HG03457 (cell line): ENCODE measurements around the gene MATN4.

Source experiments
- ATAC-seq: cut with Tn5 transposase; IDR thresholded peaks from one replicate; pipeline ENCODE4 v1.9.1; 2021; ENCODE audit warnings: moderate number of reproducible peaks; ENCODE audit not compliant: unreplicated experiment

The MATN4 gene

GRCh38 chr20:45316150-45317080 is 8.3 kb upstream of the MATN4 start:
- no peak for ATAC-seq

GRCh38 chr20:45315672-45316071 is 7.6 kb upstream of the MATN4 start:
- ATAC-seq: no peak

- ATAC-seq: no peak
These were observed 5.8 kb upstream of the MATN4 start for GRCh38 chr20:45313943-45314342.

GRCh38 chr20:45313065-45313695 is 5.1 kb upstream of the MATN4 start:
- ATAC-seq: no peak

- no peak for ATAC-seq
These were observed 4.1 kb upstream of the MATN4 start for GRCh38 chr20:45312241-45312640.

- ATAC-seq: no peak
These were observed 3.6 kb upstream of the MATN4 start for GRCh38 chr20:45311589-45312211.

- no peak for ATAC-seq
These were observed 976 bp upstream of the MATN4 start for GRCh38 chr20:45309075-45309474.

- no peak for ATAC-seq
These were observed 941 bp downstream of the MATN4 start for GRCh38 chr20:45307076-45307640.

- ATAC-seq: no peak
These were observed 1.6 kb downstream of the MATN4 start, which contains the start of gene RBPJL for GRCh38 chr20:45306431-45306982. Gene RBPJL, plus strand, starts transcription at chr20:45306840. Its CDS starts 83 bp downstream, at chr20:45306923.

GRCh38 chr20:45305262-45305661 is 2.8 kb downstream of the MATN4 start:
- ATAC-seq: no peak

- no peak for ATAC-seq
These were observed 3.6 kb downstream of the MATN4 start for GRCh38 chr20:45304464-45304999.

- no peak for ATAC-seq
These were observed 4.3 kb downstream of the MATN4 start for GRCh38 chr20:45303586-45304463.

GRCh38 chr20:45301824-45302271 is 6.3 kb downstream of the MATN4 start:
- no peak for ATAC-seq

- ATAC-seq: no peak
These were observed 7.1 kb downstream of the MATN4 start for GRCh38 chr20:45300961-45301360.

- ATAC-seq: no peak
These were observed 8.3 kb downstream of the MATN4 start for GRCh38 chr20:45299786-45300185.

- no peak for ATAC-seq
These were observed 10.2 kb downstream of the MATN4 start for GRCh38 chr20:45297786-45298497.

GRCh38 chr20:45294659-45295058 is 13.4 kb downstream of the MATN4 start:
- no peak for ATAC-seq

- ATAC-seq: no peak
These were observed 14.1 kb downstream of the MATN4 start for GRCh38 chr20:45294003-45294368.
